Neural progenitor cell (in vitro differentiated cells): Measurements from ENCODE around the gene ZNF26. TPM values are rescaled to one million over a fixed set of nuclear protein-coding genes. Genes with fewer than 3 reads are reported as not detected.
"Not testable (repeated sequence)": the region's sequence is repeated elsewhere in the genome, so short reads cannot be mapped to it uniquely, and the experiment has no call there.

Source experiments
- DNase-seq: peaks from one replicate; pipeline ENCODE4 v3.0.0-alpha.2; 2016; ENCODE audit warnings: low spot score
- H2AFZ ChIP-seq: fragments of 200-600 bp; sonication (generic); replicated peaks from 2 replicates; pipeline ENCODE4 v1.6.1; 2016; ENCODE audit warnings: antibody characterized with exemption
- H3F3A ChIP-seq: fragments of 200-600 bp; sonication (generic); 2 replicates; pipeline ENCODE4 v1.6.1; 2016; ENCODE audit warnings: antibody characterized with exemption, low read depth
- H3K27ac ChIP-seq: fragments of 200-600 bp; sonication (generic); 2 replicates; pipeline ENCODE4 v1.5.1; 2016; ENCODE audit warnings: mild to moderate bottlenecking
- H3K27me3 ChIP-seq: fragments of 200-600 bp; sonication (generic); 2 replicates; pipeline ENCODE4 v1.6.1; 2016; ENCODE audit warnings: mild to moderate bottlenecking, moderate library complexity
- H3K36me3 ChIP-seq: fragments of 200-600 bp; sonication (generic); 2 replicates; pipeline ENCODE4 v1.5.1; 2016
- H3K4me1 ChIP-seq: fragments of 200-600 bp; sonication (generic); 2 replicates; pipeline ENCODE4 v1.6.1; 2016; ENCODE audit warnings: mixed run types
- H3K4me2 ChIP-seq: fragments of 200-600 bp; sonication (generic); 2 replicates; pipeline ENCODE4 v1.6.1; 2016
- H3K4me3 ChIP-seq: fragments of 200-600 bp; sonication (generic); 2 replicates; pipeline ENCODE4 v1.5.1; 2016
- H3K79me2 ChIP-seq: fragments of 200-600 bp; sonication (generic); 2 replicates; pipeline ENCODE4 v1.6.1; 2016; ENCODE audit warnings: low read depth
- H3K9ac ChIP-seq: fragments of 200-600 bp; sonication (generic); 2 replicates; pipeline ENCODE4 v1.6.1; 2016
- H3K9me3 ChIP-seq: fragments of 200-600 bp; sonication (generic); 2 replicates; pipeline ENCODE4 v1.5.1; 2016; ENCODE audit warnings: low read depth
- H4K20me1 ChIP-seq: fragments of 200-600 bp; sonication (generic); 2 replicates; pipeline ENCODE4 v1.6.1; 2016; ENCODE audit warnings: low read depth
- H3K27ac Mint-ChIP-seq: 3 replicates; pipeline ENCODE4 v1.8.0; 2021; ENCODE audit warnings: mixed read lengths
- H3K27me3 Mint-ChIP-seq: 2 replicates; pipeline ENCODE4 v1.8.0; 2022; ENCODE audit warnings: low read depth, mild to moderate bottlenecking, inconsistent platforms, moderate library complexity, mixed read lengths; ENCODE audit not compliant: insufficient read depth
- H3K36me3 Mint-ChIP-seq: 3 replicates; pipeline ENCODE4 v1.8.0; 2021; ENCODE audit warnings: mixed read lengths
- H3K4me1 Mint-ChIP-seq: 3 replicates; pipeline ENCODE4 v1.8.0; 2021; ENCODE audit warnings: mixed read lengths
- H3K4me3 Mint-ChIP-seq: 3 replicates; pipeline ENCODE4 v1.8.0; 2021; ENCODE audit warnings: mild to moderate bottlenecking, moderate library complexity, mixed read lengths
- H3K9me3 Mint-ChIP-seq: 3 replicates; pipeline ENCODE4 v1.8.0; 2020; ENCODE audit warnings: mixed read lengths
- CTCF ChIP-seq: fragments of 200-600 bp; sonication (generic); IDR thresholded peaks from 2 replicates; pipeline ENCODE4 v1.5.1; 2017; ENCODE audit warnings: antibody characterized with exemption, mild to moderate bottlenecking
- EZH2 ChIP-seq: fragments of 200-600 bp; sonication (generic); IDR thresholded peaks from 2 replicates; pipeline ENCODE4 v1.6.1; 2017; ENCODE audit warnings: antibody characterized with exemption, mild to moderate bottlenecking, moderate library complexity
- EZH2phosphoT487 ChIP-seq: fragments of 200-600 bp; sonication (generic); IDR thresholded peaks from 2 replicates; pipeline ENCODE4 v1.6.1; 2017; ENCODE audit warnings: antibody characterized with exemption
- total RNA-seq: library from RNA; depleted of rRNA; stranded (reverse); fragments of >200 nt; gene quantifications from 2 replicates; pipeline ENCODE4 v1.2.3, GENCODE V29; 2015; ENCODE audit warnings: low replicate concordance

Gene ZNF26
- total RNA-seq, 1 donor from 2014 or later = 13.6 TPM

GRCh38 chr12:132954471-132955048 lies 31.6 kb upstream of the ZNF26 start:
- Histone ChIP-seq H3K4me2 (peak overlapping the region; percentile 79), H3K4me3 (peak overlapping the region; percentile 99), H3K79me2 (peaks cover 53% of the 10 kb centered on the region), H3K9ac (no peak overlapping the region), H3K27me3 (no peaks in the 10 kb centered on the region), H3K36me3 (no peaks in the 10 kb centered on the region), H3F3A (peaks cover 23% of the 10 kb centered on the region), H4K20me1 (no peaks in the 10 kb centered on the region), H3K4me1 (no peaks in the 10 kb centered on the region), H3K9me3 (peaks cover 16% of the 10 kb centered on the region), H3K27ac (no peak overlapping the region), H2AFZ (no peak overlapping the region)
- DNase-seq = no peak
- peak overlapping the region; percentile 95 for H3K4me3 Mint-ChIP-seq
- peaks cover 11% of the 10 kb centered on the region for H3K4me1 Mint-ChIP-seq
- peaks cover 15% of the 10 kb centered on the region for H3K27me3 Mint-ChIP-seq
- H3K9me3 Mint-ChIP-seq = peaks cover 54% of the 10 kb centered on the region
- TF ChIP-seq EZH2 (no peak), CTCF (no peak), EZH2phosphoT487 (no peak)
- peaks cover 28% of the 10 kb centered on the region for H3K36me3 Mint-ChIP-seq
- H3K27ac Mint-ChIP-seq = peak overlapping the region; percentile 13

GRCh38 chr12:132955094-132956010 lies 30.8 kb upstream of the ZNF26 start:
- peaks cover 23% of the 10 kb centered on the region for H3F3A ChIP-seq
- H3K79me2 ChIP-seq = peaks cover 46% of the 10 kb centered on the region
- no peaks in the 10 kb centered on the region for H3K4me1 ChIP-seq
- TF ChIP-seq CTCF (peak; percentile 16), EZH2phosphoT487 (no peak)
- H2AFZ ChIP-seq = peak overlapping the region; percentile 100
- H3K27ac ChIP-seq = peak overlapping the region; percentile 80
- H3K9ac ChIP-seq = peak overlapping the region; percentile 94
- peaks cover 16% of the 10 kb centered on the region for H3K9me3 ChIP-seq
- Mint-ChIP-seq H3K36me3 (peaks cover 26% of the 10 kb centered on the region), H3K4me3 (peak overlapping the region; percentile 95), H3K9me3 (peaks cover 54% of the 10 kb centered on the region), H3K4me1 (peaks cover 11% of the 10 kb centered on the region), H3K27me3 (peaks cover 13% of the 10 kb centered on the region), H3K27ac (peak overlapping the region; percentile 13)
- peak; percentile 64 for DNase-seq
- no peaks in the 10 kb centered on the region for H4K20me1 ChIP-seq
- peak overlapping the region; percentile 79 for H3K4me2 ChIP-seq
- peak overlapping the region; percentile 99 for H3K4me3 ChIP-seq
- H3K27me3 ChIP-seq = no peaks in the 10 kb centered on the region
- H3K36me3 ChIP-seq = no peaks in the 10 kb centered on the region

DNA sequence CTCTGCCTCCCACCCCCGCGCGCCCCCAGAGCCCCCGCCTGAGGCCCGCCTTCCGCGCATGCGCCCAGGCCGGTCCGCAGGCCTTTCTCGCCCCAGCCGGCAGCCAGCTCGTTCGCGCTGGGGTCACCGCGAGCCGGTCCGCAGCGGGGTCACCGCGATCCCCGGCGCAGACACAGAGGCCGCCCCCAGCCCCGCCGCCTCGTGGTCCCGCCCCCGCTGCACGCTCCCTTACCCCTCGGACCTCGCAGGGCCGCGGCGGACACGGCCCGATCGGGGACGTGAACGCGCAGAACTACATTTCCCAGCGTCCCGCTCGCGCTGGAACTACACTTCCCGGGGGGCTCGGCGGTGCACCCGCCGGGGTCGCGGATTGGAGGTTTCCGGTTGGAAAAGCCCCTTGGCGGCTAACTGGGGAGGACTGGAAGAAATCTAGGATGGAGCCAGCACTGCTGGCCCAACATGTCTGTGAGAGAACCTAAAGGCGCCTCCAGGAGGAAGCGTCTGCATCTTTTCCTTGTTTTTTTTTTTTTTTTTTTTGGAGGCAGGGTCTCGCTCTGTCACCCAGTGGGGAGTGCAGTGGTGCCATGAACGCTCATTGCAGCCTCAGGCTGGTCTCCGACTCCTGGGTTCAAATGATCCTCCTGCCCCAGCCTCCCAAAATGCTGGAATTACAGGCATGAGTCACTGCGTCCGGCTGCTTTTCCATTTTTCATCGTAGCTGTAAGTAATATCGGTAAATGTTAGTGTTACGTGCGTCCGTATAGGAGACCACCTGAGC lies 30.0 kb upstream of the ZNF26 start, which contains the start of gene ZNF605:
Gene ZNF605, minus strand, starts transcription at position 296 of the 778 bp plus-strand sequence. CDS start 10,671 bp downstream, outside the sequence.
- peaks cover 39% of the 10 kb centered on the region for H3K79me2 ChIP-seq
- TF ChIP-seq EZH2 = no peak
- peak; percentile 3 for TF ChIP-seq CTCF

DNA sequence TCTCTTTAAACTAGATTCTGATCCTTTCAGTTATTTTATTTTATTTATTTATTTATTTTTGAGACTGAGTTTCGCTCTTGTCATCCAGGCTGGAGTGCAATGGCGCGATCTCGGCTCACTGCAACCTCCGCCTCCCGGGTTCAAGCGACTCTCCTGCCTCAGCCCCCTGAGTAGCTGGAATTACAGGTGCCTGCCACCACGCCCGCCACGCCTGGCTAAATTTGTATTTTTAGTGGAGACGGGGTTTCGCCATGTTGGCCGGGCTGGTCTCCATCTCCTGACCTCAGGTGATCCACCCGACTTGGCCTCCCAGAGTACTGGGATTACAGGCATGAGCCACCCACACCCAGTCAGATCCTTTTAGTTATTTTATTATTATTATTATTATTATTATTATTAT lies 24.4 kb upstream of the ZNF26 start:
- not testable (repeated sequence) for H2AFZ ChIP-seq, H3K9me3 ChIP-seq, H3K4me2 ChIP-seq, H3K27ac ChIP-seq, H3K4me3 Mint-ChIP-seq, H3K27me3 ChIP-seq, H4K20me1 ChIP-seq, H3F3A ChIP-seq, H3K4me3 ChIP-seq, H3K4me1 ChIP-seq, H3K4me1 Mint-ChIP-seq, H3K79me2 ChIP-seq, H3K36me3 ChIP-seq, H3K27ac Mint-ChIP-seq, H3K27me3 Mint-ChIP-seq, H3K9ac ChIP-seq, DNase-seq
- Mint-ChIP-seq H3K9me3 (peaks cover 50% of the 10 kb centered on the region), H3K36me3 (peaks cover 24% of the 10 kb centered on the region)

More for the DNA sequence above, 30.0 kb upstream of the ZNF26 start, which contains the start of gene ZNF605:
- Histone ChIP-seq H3F3A (peaks cover 15% of the 10 kb centered on the region), H3K9me3 (peaks cover 16% of the 10 kb centered on the region), H3K4me1 (no peaks in the 10 kb centered on the region), H3K4me3 (peak within 1 kb of the TSS; percentile 99), H3K9ac (peak within 1 kb of the TSS; percentile 94), H3K27ac (peak within 1 kb of the TSS; percentile 80), H2AFZ (peak within 1 kb of the TSS; percentile 100), H3K27me3 (no peaks in the 10 kb centered on the region), H3K4me2 (peak within 1 kb of the TSS; percentile 79), H3K36me3 (no peaks in the 10 kb centered on the region), H4K20me1 (no peaks in the 10 kb centered on the region)
- H3K4me1 Mint-ChIP-seq = peaks cover 11% of the 10 kb centered on the region
- H3K9me3 Mint-ChIP-seq = peaks cover 60% of the 10 kb centered on the region
- peak within 1 kb of the TSS; percentile 95 for H3K4me3 Mint-ChIP-seq
- peaks cover 26% of the 10 kb centered on the region for H3K36me3 Mint-ChIP-seq
- peaks cover 13% of the 10 kb centered on the region for H3K27me3 Mint-ChIP-seq
- peak within 1 kb of the TSS; percentile 97 for H3K27ac Mint-ChIP-seq
- DNase-seq = peak; percentile 95
